Nephron progenitor cell (in vitro differentiated cells): ENCODE data around the gene COX6A2.

Experiments used
- DNase-seq: peaks from one replicate; pipeline ENCODE4 v3.0.0; 2021
- H3K27ac Mint-ChIP-seq: 2 replicates; pipeline ENCODE4 v1.8.0; 2021; ENCODE audit warnings: mild to moderate bottlenecking, moderate library complexity, mixed read lengths
- H3K27me3 Mint-ChIP-seq: 2 replicates; pipeline ENCODE4 v1.8.0; 2021; ENCODE audit warnings: mild to moderate bottlenecking, low read depth, mixed read lengths; ENCODE audit not compliant: poor library complexity
- H3K36me3 Mint-ChIP-seq: 2 replicates; pipeline ENCODE4 v1.8.0; 2021; ENCODE audit warnings: low read depth, mixed read lengths
- H3K4me1 Mint-ChIP-seq: 2 replicates; pipeline ENCODE4 v1.8.0; 2021; ENCODE audit warnings: mixed read lengths
- H3K4me3 Mint-ChIP-seq: 2 replicates; pipeline ENCODE4 v1.8.0; 2021; ENCODE audit warnings: mild to moderate bottlenecking, moderate library complexity, mixed read lengths
- H3K9me3 Mint-ChIP-seq: 2 replicates; pipeline ENCODE4 v1.8.0; 2021; ENCODE audit warnings: mild to moderate bottlenecking, moderate library complexity, mixed read lengths
- TF ChIP-seq, protein P1 (sequence below): fragments of 200-600 bp; sonication (generic); IDR thresholded peaks from 2 replicates; pipeline ENCODE4 v1.5.0; 2021; ENCODE audit warnings: antibody characterized with exemption

COX6A2 gene

DNA sequence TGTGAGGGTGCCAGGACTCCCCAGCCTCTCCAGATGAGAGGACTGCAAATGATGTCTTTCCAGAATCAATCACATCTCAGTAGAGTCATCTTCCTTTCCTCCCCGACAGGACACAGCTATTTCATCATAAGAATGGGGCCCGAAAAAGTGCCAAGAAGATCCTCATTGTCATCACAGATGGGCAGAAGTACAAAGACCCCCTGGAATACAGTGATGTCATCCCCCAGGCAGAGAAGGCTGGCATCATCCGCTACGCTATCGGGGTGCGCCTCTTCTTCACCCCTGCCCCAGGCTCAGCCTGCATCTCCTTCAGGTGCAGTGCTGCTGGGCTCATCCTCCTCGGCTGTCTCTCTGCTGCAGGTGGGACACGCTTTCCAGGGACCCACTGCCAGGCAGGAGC lies 20.8 kb downstream of the COX6A2 start:
- H3K4me3 Mint-ChIP-seq, result no peak overlapping the region
- TF ChIP-seq, protein P1, sequence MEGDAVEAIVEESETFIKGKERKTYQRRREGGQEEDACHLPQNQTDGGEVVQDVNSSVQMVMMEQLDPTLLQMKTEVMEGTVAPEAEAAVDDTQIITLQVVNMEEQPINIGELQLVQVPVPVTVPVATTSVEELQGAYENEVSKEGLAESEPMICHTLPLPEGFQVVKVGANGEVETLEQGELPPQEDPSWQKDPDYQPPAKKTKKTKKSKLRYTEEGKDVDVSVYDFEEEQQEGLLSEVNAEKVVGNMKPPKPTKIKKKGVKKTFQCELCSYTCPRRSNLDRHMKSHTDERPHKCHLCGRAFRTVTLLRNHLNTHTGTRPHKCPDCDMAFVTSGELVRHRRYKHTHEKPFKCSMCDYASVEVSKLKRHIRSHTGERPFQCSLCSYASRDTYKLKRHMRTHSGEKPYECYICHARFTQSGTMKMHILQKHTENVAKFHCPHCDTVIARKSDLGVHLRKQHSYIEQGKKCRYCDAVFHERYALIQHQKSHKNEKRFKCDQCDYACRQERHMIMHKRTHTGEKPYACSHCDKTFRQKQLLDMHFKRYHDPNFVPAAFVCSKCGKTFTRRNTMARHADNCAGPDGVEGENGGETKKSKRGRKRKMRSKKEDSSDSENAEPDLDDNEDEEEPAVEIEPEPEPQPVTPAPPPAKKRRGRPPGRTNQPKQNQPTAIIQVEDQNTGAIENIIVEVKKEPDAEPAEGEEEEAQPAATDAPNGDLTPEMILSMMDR, result no peak
- H3K27ac Mint-ChIP-seq, result no peak overlapping the region
- no peak for DNase-seq
- peaks cover 9% of the 10 kb centered on the region for H3K4me1 Mint-ChIP-seq
- H3K9me3 Mint-ChIP-seq, result no peaks in the 10 kb centered on the region
- H3K27me3 Mint-ChIP-seq, result peaks cover 33% of the 10 kb centered on the region
- H3K36me3 Mint-ChIP-seq, result no peaks in the 10 kb centered on the region

DNA sequence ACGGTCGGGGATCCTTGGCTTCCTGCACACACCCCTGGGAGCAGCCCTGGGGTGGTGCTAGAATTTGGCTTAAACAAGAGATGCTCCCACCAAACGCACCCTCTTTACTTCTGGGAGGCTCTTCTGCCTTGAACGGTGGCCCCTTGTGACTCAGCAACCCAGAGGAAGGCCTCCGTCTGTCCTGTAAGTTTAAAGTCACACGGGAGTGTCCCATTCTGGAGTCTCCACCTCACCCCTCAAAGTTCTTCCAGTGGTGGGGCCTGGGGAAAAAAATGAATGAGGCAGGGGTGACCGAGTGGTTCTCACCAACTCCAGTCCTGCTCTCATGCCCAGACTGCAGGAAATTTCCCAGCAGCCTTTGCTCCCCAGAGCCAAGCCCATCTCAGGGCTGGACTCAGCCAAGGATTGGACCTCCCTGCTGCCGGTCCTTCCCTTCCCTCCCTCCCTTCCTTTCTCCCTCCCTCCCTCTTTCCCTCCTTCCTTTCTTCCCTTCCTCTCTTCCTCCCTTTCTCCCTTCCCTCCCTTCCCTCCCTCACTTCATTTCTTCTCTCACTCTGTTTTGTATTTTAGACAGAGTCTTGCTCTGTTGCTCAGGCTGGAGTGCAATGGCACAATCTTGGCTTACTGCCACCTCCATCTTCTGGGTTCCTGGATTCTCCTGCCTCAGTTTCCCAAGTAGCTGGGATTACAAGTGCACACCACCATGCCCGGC lies 23.7 kb downstream of the COX6A2 start:
- Mint-ChIP-seq H3K27me3 (peaks cover 21% of the 10 kb centered on the region), H3K36me3 (no peaks in the 10 kb centered on the region), H3K4me1 (no peaks in the 10 kb centered on the region), H3K4me3 (no peak overlapping the region), H3K27ac (no peak overlapping the region), H3K9me3 (peaks cover 5% of the 10 kb centered on the region)
- TF ChIP-seq, protein P1, result no peak
- DNase-seq, result no peak

DNA sequence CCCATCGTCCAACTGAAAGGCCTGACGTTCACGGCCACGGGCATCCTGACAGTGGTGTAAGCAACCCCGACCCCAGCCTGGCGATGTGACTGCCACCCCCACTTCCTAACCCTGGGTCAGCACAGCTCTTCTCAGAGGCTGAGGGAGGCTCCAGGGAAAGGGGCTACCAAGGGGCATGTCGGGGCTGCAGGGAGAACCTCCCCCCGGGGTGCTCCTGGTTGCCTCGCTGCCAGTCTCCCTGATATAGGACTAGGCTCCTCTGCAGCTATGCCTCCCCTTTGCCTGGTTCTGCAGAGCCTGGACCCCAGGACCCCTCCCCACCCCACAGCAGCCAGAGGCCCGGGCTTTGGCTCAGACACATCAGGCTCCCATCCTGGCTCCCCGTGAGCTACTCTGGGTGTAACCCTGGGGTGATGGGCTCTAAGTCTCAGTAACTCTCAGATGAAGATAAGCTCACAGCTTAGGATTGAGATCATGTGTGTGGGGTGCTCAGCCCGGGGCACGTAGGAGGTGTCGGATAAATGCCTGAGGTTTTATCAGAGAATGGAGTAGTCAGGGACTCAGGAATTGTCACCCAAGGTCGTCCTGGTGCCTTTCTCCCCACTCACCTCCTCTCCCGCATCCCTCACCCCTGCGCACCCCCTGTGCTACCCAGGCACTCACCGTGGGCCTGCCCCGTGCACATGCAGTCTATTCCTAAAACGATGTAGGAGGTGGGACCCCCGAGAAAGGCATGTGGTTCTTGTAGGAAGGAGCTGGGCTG lies 24.4 kb downstream of the COX6A2 start:
- Mint-ChIP-seq H3K36me3 (no peaks in the 10 kb centered on the region), H3K9me3 (peaks cover 8% of the 10 kb centered on the region), H3K4me3 (no peak overlapping the region), H3K4me1 (no peaks in the 10 kb centered on the region), H3K27me3 (peaks cover 15% of the 10 kb centered on the region), H3K27ac (no peak overlapping the region)
- DNase-seq, result no peak
- TF ChIP-seq, protein P1, result no peak

DNA sequence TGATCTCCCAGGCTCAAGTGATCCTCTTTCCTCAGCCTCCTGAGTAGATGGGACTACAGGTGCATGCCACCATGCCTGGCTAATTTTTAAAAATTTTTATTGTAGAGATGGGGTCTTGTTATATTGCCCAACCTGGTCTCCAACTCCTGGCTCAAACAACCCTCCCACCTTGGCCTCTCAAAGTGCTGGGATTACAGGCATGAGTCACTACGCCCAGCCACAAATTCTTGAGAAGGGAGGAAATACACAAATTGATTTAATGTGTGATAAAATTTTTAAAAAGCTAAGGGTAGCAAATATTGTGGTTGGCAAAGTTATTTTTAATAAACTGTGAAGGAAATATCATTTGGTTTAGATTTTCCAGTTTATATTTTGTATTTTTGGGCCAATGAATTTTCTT lies 25.5 kb downstream of the COX6A2 start:
- peaks cover 10% of the 10 kb centered on the region for H3K27me3 Mint-ChIP-seq
- TF ChIP-seq, protein P1, result no peak
- H3K9me3 Mint-ChIP-seq, result peaks cover 8% of the 10 kb centered on the region
- H3K36me3 Mint-ChIP-seq, result no peaks in the 10 kb centered on the region
- no peaks in the 10 kb centered on the region for H3K4me1 Mint-ChIP-seq
- DNase-seq, result no peak
- H3K27ac Mint-ChIP-seq, result no peak overlapping the region
- no peak overlapping the region for H3K4me3 Mint-ChIP-seq

DNA sequence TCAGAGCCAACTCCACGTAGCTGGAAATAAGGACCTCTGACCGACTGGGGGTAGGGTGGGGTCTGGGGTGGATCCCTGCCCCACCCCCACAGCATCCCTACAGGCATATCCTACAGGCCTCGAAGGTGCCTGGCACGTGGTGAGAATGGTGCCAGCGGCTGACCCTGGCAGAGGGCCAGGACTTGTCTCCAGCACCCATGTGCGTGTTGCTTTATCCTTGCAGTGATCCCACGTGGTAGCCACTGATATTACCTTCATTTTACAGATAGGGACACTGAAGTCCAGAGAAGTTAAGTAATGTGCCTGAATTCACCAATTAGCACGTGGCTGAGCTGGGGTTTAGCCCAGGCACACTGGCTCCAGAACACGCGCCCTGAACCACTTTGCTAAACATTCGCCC lies 26.7 kb downstream of the COX6A2 start:
- TF ChIP-seq, protein P1, result no peak
- H3K27ac Mint-ChIP-seq, result no peak overlapping the region

More for the DNA sequence above, 26.7 kb downstream of the COX6A2 start:
- Mint-ChIP-seq H3K4me3 (no peak overlapping the region), H3K9me3 (peaks cover 8% of the 10 kb centered on the region), H3K4me1 (no peaks in the 10 kb centered on the region), H3K27me3 (peaks cover 9% of the 10 kb centered on the region), H3K36me3 (no peaks in the 10 kb centered on the region)
- no peak for DNase-seq
